Measurements from ENCODE around the gene RHOBTB1. TPM values are rescaled to one million over a fixed set of nuclear protein-coding genes. Genes with fewer than 3 reads are reported as not detected.
A peak's percentile ranks its signal among the peaks of the same experiment; 100 is the strongest.

Gene RHOBTB1
- total RNA-seq, 2 donors from 2014 or later, result 6.6 to 6.8 TPM

DNA sequence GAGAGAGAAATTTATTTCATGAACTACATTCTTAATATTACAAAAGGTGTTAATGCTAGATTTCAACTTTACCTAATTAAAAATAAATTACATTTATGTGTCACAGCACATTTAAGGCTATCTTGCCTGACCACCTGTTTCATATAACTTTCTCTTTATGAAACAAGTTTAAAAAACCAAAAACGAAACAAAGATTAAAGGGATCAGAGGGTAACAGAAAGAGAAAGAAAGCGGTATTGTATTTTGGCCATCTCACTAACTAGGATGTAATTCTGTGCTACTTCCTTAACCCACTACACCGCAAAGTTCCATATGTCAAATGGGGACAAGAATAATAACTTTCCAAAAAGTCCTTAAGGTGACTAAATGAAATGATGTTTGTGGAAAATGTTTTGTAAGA lies 6.3 kb upstream of the RHOBTB1 start:
- H3K4me1 Mint-ChIP-seq, result no peaks in the 10 kb centered on the region
- peaks cover 22% of the 10 kb centered on the region for H3K27me3 Mint-ChIP-seq (ENCODE audit: insufficient read depth)
- H3K36me3 Mint-ChIP-seq (ENCODE audit: low read depth), result no peaks in the 10 kb centered on the region
- H3K4me3 Mint-ChIP-seq, result no peak overlapping the region
- Histone ChIP-seq H3K9me3 (ENCODE audit: control insufficient read depth, low read length) (no peaks in the 10 kb centered on the region), H3K36me3 (ENCODE audit: control insufficient read depth, insufficient read depth, low read length) (no peaks in the 10 kb centered on the region), H3K27ac (ENCODE audit: low read depth, low read length) (no peak overlapping the region), H3K9ac (ENCODE audit: extremely low read depth, low read length, poor library complexity, severe bottlenecking) (no peak overlapping the region), H3K4me1 (ENCODE audit: control insufficient read depth, insufficient read depth, low read length) (no peaks in the 10 kb centered on the region), H3K4me3 (ENCODE audit: low read length) (no peak overlapping the region), H3K27me3 (ENCODE audit: control insufficient read depth, insufficient read depth, low read length, poor library complexity, severe bottlenecking) (peaks cover 10% of the 10 kb centered on the region)
- no peak for DNase-seq
- no peaks in the 10 kb centered on the region for H3K9me3 Mint-ChIP-seq
- H3K27ac Mint-ChIP-seq, result no peak overlapping the region
- 89% methylated on average over 3 of the region's 3 CpGs; no CpG with 5 or more reads in 1 of the 2 experiments for WGBS, 2 experiments (ENCODE audit: insufficient coverage in 1 of 2, insufficient read length in 1 of 2)
- no peak for TF ChIP-seq CTCF (conservative IDR thresholded peaks at IDR 0.05)

DNA sequence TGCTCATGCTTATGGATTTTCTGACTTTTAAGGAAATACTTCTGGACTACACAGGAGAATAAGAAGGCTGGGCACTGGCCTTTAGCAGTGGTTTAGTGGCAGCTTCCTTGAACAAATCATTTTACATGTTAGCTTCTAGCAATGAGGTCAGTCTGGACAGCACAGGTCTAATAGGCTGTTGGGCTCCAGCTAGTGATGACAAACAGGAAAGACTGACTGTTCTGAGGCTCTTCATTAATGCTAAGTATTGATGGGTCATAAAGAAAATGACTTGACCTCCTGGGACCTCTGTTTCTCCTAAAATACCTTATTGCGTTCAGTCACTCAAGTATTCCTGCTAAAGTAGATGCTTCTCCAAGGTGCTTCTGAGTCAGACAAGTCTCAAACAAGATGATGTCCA lies 4.9 kb upstream of the RHOBTB1 start:
- Mint-ChIP-seq H3K36me3 (ENCODE audit: low read depth) (no peaks in the 10 kb centered on the region), H3K4me3 (no peak overlapping the region), H3K27me3 (ENCODE audit: insufficient read depth) (peaks cover 29% of the 10 kb centered on the region), H3K9me3 (no peaks in the 10 kb centered on the region), H3K4me1 (no peaks in the 10 kb centered on the region), H3K27ac (no peak overlapping the region)
- peaks cover 10% of the 10 kb centered on the region for H3K27me3 ChIP-seq (ENCODE audit: control insufficient read depth, insufficient read depth, low read length, poor library complexity, severe bottlenecking)
- no peak overlapping the region for H3K4me3 ChIP-seq (ENCODE audit: low read length)
- DNase-seq, result no peak
- H3K9me3 ChIP-seq (ENCODE audit: control insufficient read depth, low read length), result no peaks in the 10 kb centered on the region
- no peak overlapping the region for H3K9ac ChIP-seq (ENCODE audit: extremely low read depth, low read length, poor library complexity, severe bottlenecking)
- H3K4me1 ChIP-seq (ENCODE audit: control insufficient read depth, insufficient read depth, low read length), result no peaks in the 10 kb centered on the region
- 91 to 94% methylated on average over 1 of the region's 1 CpG for WGBS, 2 experiments (ENCODE audit: insufficient coverage in 1 of 2, insufficient read length in 1 of 2)
- H3K27ac ChIP-seq (ENCODE audit: low read depth, low read length), result no peak overlapping the region
- H3K36me3 ChIP-seq (ENCODE audit: control insufficient read depth, insufficient read depth, low read length), result no peaks in the 10 kb centered on the region
- no peak for TF ChIP-seq CTCF (conservative IDR thresholded peaks at IDR 0.05)

DNA sequence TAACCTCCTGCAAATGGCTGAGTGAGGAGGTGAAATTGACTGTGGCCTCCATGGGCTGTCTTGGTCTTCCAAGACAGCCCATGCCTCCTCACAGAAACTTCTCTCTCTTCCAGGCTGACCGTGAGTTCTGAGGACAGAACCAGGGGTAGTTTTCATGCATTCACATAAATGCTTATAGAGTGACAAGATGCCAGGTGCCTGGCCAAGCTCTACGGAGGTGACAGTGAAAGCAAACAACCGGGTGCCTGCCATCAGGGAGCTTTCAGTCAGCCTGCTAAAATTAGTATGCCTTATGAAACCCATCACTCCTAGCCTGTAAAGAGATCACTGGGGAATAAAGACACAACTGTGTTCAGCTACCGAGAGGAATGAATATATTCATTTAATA lies 919 bp upstream of the RHOBTB1 start:
- no peaks in the 10 kb centered on the region for H3K36me3 ChIP-seq (ENCODE audit: control insufficient read depth, insufficient read depth, low read length)
- WGBS, 2 experiments (ENCODE audit: insufficient coverage in 1 of 2, insufficient read length in 1 of 2), result 91% methylated on average over 3 of the region's 4 CpGs; no CpG with 5 or more reads in 1 of the 2 experiments

More for the DNA sequence above, 919 bp upstream of the RHOBTB1 start:
- Histone ChIP-seq H3K9me3 (ENCODE audit: control insufficient read depth, low read length) (no peaks in the 10 kb centered on the region), H3K4me3 (ENCODE audit: low read length) (peak overlapping the region; percentile 80), H3K27ac (ENCODE audit: low read depth, low read length) (peak overlapping the region; percentile 97), H3K4me1 (ENCODE audit: control insufficient read depth, insufficient read depth, low read length) (peaks cover 5% of the 10 kb centered on the region), H3K27me3 (ENCODE audit: control insufficient read depth, insufficient read depth, low read length, poor library complexity, severe bottlenecking) (peaks cover 18% of the 10 kb centered on the region), H3K9ac (ENCODE audit: extremely low read depth, low read length, poor library complexity, severe bottlenecking) (peak overlapping the region; percentile 87)
- H3K27ac Mint-ChIP-seq, result peak overlapping the region; percentile 92
- no peak for TF ChIP-seq CTCF (conservative IDR thresholded peaks at IDR 0.05)
- no peaks in the 10 kb centered on the region for H3K9me3 Mint-ChIP-seq
- no peak for DNase-seq
- H3K27me3 Mint-ChIP-seq (ENCODE audit: insufficient read depth), result peaks cover 34% of the 10 kb centered on the region
- peaks cover 7% of the 10 kb centered on the region for H3K4me1 Mint-ChIP-seq
- H3K4me3 Mint-ChIP-seq, result peak overlapping the region; percentile 76
- H3K36me3 Mint-ChIP-seq (ENCODE audit: low read depth), result no peaks in the 10 kb centered on the region

Measured in endodermal cell (in vitro differentiated cells).